Tibial nerve (tissue), 4 donors: ENCODE results near the gene BCOR. TPM values are rescaled to one million over a fixed set of nuclear protein-coding genes. Genes with fewer than 3 reads are reported as not detected.

Experiments
- DNase-seq, 2 donors: peaks; one replicate each; pipeline ENCODE4 v3.0.0-alpha.2; 2019; ENCODE audit warnings: low spot score in 2 of 2
- H3K27ac ChIP-seq, 4 donors: fragments of 200-600 bp; sonication (generic) in 3 of 4; one replicate each; pipeline ENCODE4 v1.5.1; 2017 to 2019; ENCODE audit warnings: mild to moderate bottlenecking in 1 of 4
- H3K27me3 ChIP-seq, 2 donors: fragments of 200-600 bp; sonication (generic) in 1 of 2; one replicate each; pipeline versions ENCODE4 v1.5.1 to v1.6.0; 2017 to 2019
- H3K36me3 ChIP-seq, 3 donors: fragments of 200-600 bp; sonication (generic); one replicate each; pipeline ENCODE4 v1.5.1; 2018 to 2019
- H3K4me1 ChIP-seq, 4 donors: fragments of 200-600 bp; sonication (generic) in 3 of 4; one replicate each; pipeline ENCODE4 v1.5.1; 2017 to 2019
- H3K4me3 ChIP-seq, 4 donors: fragments of 200-600 bp; sonication (generic) in 3 of 4; one replicate each; pipeline ENCODE4 v1.5.1; 2017 to 2019; ENCODE audit warnings: mild to moderate bottlenecking in 1 of 4, moderate library complexity in 1 of 4
- H3K9me3 ChIP-seq, 4 donors: fragments of 200-600 bp; sonication (generic) in 3 of 4; one replicate each; pipeline ENCODE4 v1.5.1; 2017 to 2019
- EP300 ChIP-seq, 2 donors: sonication (generic); formaldehyde crosslinking; IDR thresholded peaks; one replicate each; pipeline ENCODE4 v1.6.1; 2017; ENCODE audit warnings: antibody characterized with exemption in 2 of 2, mild to moderate bottlenecking in 1 of 2
- POLR2A ChIP-seq, 2 donors: fragments of 450-650 bp; IDR thresholded peaks; one replicate each; pipeline ENCODE4 v1.6.1; 2017; ENCODE audit warnings: antibody characterized with exemption in 2 of 2, mild to moderate bottlenecking in 2 of 2, moderate library complexity in 2 of 2
- WGBS, 2 donors: methylation state at CpG; one replicate each; pipeline ENCODE4 v1.1.5; 2018; 5-methylcytosine and 5-hydroxymethylcytosine counted together
- total RNA-seq, 4 donors: library from RNA; depleted of rRNA; stranded (reverse); fragments of >200 nt; gene quantifications; one replicate each; pipeline ENCODE4 v1.1.0, GENCODE V29; 2016
- TF ChIP-seq, protein P1 (sequence below), 5 experiments: fragments of 200-600 bp in 3 of 5; fragments of 450-650 bp in 2 of 5; sonication (generic) in 3 of 5; IDR thresholded peaks; one replicate each; pipeline ENCODE4 v1.5.1; 2016 to 2019; ENCODE audit warnings: antibody characterized with exemption in 5 of 5, mild to moderate bottlenecking in 3 of 5, moderate library complexity in 2 of 5

The BCOR gene
- total RNA-seq, 4 donors from 2014 or later = 16.2 to 34.7 (median 23.7) TPM

DNA sequence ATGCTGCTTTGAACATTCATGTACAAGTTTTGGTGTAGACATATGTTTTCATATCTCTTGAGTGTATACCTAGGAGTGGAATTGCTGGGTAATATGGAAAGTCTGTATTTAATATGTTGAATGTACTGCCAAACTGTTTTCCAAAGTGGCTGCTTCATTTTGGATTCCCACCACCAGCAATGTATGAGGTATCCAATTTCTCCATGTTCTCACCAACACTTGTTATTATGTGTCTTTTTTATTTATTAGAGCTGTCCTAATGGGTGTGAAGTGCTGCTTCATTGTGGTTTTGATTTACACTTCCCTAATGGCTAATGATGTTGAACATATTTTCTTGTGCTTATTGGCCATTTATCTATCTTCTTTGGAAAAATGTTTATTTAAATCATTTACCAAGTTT, 60.4 kb downstream of the BCOR start:
- H3K9me3 ChIP-seq = no peaks in the 10 kb centered on the region
- no peak overlapping the region for H3K4me3 ChIP-seq
- no peaks in the 10 kb centered on the region for H3K27me3 ChIP-seq
- no peaks in the 10 kb centered on the region for H3K36me3 ChIP-seq
- no peak for DNase-seq
- H3K4me1 ChIP-seq = no peaks in the 10 kb centered on the region
- H3K27ac ChIP-seq = no peak overlapping the region
- TF ChIP-seq, protein P1, sequence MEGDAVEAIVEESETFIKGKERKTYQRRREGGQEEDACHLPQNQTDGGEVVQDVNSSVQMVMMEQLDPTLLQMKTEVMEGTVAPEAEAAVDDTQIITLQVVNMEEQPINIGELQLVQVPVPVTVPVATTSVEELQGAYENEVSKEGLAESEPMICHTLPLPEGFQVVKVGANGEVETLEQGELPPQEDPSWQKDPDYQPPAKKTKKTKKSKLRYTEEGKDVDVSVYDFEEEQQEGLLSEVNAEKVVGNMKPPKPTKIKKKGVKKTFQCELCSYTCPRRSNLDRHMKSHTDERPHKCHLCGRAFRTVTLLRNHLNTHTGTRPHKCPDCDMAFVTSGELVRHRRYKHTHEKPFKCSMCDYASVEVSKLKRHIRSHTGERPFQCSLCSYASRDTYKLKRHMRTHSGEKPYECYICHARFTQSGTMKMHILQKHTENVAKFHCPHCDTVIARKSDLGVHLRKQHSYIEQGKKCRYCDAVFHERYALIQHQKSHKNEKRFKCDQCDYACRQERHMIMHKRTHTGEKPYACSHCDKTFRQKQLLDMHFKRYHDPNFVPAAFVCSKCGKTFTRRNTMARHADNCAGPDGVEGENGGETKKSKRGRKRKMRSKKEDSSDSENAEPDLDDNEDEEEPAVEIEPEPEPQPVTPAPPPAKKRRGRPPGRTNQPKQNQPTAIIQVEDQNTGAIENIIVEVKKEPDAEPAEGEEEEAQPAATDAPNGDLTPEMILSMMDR (IDR thresholded peaks at IDR 0.05) = no peak
- TF ChIP-seq POLR2A (IDR thresholded peaks at IDR 0.05) = no peak
- TF ChIP-seq EP300 (IDR thresholded peaks at IDR 0.05) = no peak

- Histone ChIP-seq H3K4me3 (no peak overlapping the region), H3K4me1 (no peaks in the 10 kb centered on the region), H3K9me3 (no peaks in the 10 kb centered on the region), H3K27ac (no peak overlapping the region), H3K36me3 (no peaks in the 10 kb centered on the region), H3K27me3 (no peaks in the 10 kb centered on the region)
- whole genome bisulfite sequencing, 2 donors = 83% methylated on average over 5 of the region's 5 CpGs
- TF ChIP-seq EP300 (IDR thresholded peaks at IDR 0.05) (no peak), POLR2A (IDR thresholded peaks at IDR 0.05) (no peak)
- TF ChIP-seq, protein P1 (IDR thresholded peaks at IDR 0.05) = no peak
- no peak for DNase-seq
These were observed 62.0 kb downstream of the BCOR start for GRCh38 chrX:40035726-40036125.

DNA sequence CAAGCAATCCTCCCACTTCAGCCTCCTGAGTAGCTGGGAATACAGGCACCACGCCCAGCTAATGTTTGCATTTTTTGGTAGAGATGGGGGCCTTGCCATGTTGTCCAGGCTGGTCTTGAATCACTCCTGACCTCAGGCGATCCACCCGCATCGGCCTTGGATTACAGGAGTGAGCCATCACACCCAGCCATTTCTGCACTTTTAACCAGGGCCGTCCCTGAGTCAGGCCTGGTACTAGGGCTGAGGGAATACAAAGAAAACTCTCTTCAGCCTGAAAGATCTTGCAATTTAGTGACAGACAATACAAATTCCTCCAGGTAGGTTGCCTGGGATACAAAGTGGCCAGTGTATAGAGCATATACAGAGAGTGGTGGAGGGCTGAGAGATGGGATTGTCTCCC, 65.8 kb downstream of the BCOR start:
- no peaks in the 10 kb centered on the region for H3K36me3 ChIP-seq
- no peak for DNase-seq
- H3K4me3 ChIP-seq = no peak overlapping the region
- no peaks in the 10 kb centered on the region for H3K4me1 ChIP-seq
- H3K27ac ChIP-seq = no peak overlapping the region
- H3K27me3 ChIP-seq = no peaks in the 10 kb centered on the region
- WGBS, 2 donors = 90 to 92% methylated on average over 4 to 5 of the region's 5 CpGs
- no peaks in the 10 kb centered on the region for H3K9me3 ChIP-seq
- TF ChIP-seq POLR2A (IDR thresholded peaks at IDR 0.05) (no peak), EP300 (IDR thresholded peaks at IDR 0.05) (no peak)
- TF ChIP-seq, protein P1 (IDR thresholded peaks at IDR 0.05) = no peak

- no peak overlapping the region for H3K27ac ChIP-seq
- TF ChIP-seq, protein P1 (IDR thresholded peaks at IDR 0.05) = no peak
- no peak for TF ChIP-seq EP300 (IDR thresholded peaks at IDR 0.05)
- TF ChIP-seq POLR2A (IDR thresholded peaks at IDR 0.05) = no peak
- no peaks in the 10 kb centered on the region for H3K4me1 ChIP-seq
- no peaks in the 10 kb centered on the region for H3K9me3 ChIP-seq
- DNase-seq = no peak
- no peaks in the 10 kb centered on the region for H3K36me3 ChIP-seq
- no peaks in the 10 kb centered on the region for H3K27me3 ChIP-seq
- no peak overlapping the region for H3K4me3 ChIP-seq
- WGBS, 2 donors = 73 to 89% methylated on average over 3 of the region's 3 CpGs
These were observed 67.6 kb downstream of the BCOR start for GRCh38 chrX:40030205-40030604.

DNA sequence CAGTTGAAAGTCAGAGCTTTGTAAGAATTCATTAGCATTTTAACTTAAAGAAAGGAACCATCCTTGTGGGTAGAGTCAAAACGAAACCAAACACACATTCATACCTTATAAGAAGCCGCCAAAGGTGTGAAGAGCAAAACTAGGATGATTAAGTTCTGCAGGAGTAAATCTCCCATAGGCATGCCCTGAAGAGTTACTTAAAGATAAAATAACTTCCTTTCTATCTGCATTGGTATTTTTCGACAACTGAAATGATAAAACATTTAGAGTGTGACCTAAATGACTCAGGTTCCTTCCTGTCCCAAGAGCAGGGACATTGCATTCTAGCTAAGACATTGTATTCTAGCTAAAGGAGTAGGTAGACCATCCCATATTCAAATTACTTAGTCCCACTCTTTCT, 75.3 kb downstream of the BCOR start:
- Histone ChIP-seq H3K9me3 (no peaks in the 10 kb centered on the region), H3K36me3 (no peaks in the 10 kb centered on the region), H3K27ac (no peak overlapping the region), H3K27me3 (no peaks in the 10 kb centered on the region), H3K4me1 (no peaks in the 10 kb centered on the region), H3K4me3 (no peak overlapping the region)
- WGBS, 2 donors = 77 to 83% methylated on average over 3 of the region's 3 CpGs
- no peak for DNase-seq
- TF ChIP-seq POLR2A (IDR thresholded peaks at IDR 0.05) (no peak), EP300 (IDR thresholded peaks at IDR 0.05) (no peak)
- TF ChIP-seq, protein P1 (IDR thresholded peaks at IDR 0.05) = no peak
